ENCODE data around the gene PSMC4. TPM values are rescaled to one million over a fixed set of nuclear protein-coding genes. Genes with fewer than 3 reads are reported as not detected.

PSMC4 gene
- total and polyA plus RNA-seq, 9 donors = 39.3 to 73.5 (median 57.0) TPM

DNA sequence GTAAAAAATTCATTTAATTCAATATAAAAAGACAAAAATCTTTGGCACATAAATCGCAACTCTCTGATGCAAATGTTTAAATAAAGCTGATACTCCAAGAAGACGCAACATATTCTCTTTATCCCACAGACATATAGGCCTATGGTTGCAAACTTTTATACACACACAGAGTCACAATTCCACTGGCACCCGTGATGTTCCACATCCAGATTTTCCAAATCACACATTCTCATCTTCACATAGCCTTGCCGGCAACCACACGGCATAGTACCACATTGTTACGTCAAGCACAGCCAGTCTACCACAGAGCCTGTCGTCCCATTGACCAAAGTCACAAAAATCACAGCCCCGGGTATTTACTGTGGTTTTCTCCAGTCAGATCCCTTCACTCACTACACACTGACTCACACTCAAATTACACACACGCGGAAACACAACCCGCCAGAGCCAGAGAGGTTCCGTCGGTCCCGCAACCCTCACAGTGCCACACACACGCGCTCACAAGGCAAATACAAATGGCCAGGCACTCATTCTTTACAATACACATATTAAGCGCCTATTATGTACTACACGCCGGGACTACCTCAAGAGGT, 25.3 kb downstream of the PSMC4 start:
- Histone ChIP-seq H3K36me3 (no peaks in the 10 kb centered on the region), H3K4me1 (ENCODE audit: insufficient read depth) (no peaks in the 10 kb centered on the region), H3K27ac (peak overlapping the region; percentile 57 to 62), H3K9me3 (no peaks in the 10 kb centered on the region), H3K27me3 (no peaks in the 10 kb centered on the region), H3K4me3 (peak overlapping the region; percentile 84)
- WGBS, 3 donors = 7 to 8% (median 8%) methylated on average over 19 of the region's 19 CpGs
- DNase-seq = no peak
- TF ChIP-seq POLR2A (IDR thresholded peaks at IDR 0.05) (no peak), EP300 (IDR thresholded peaks at IDR 0.05) (no peak)
- TF ChIP-seq, protein P1, sequence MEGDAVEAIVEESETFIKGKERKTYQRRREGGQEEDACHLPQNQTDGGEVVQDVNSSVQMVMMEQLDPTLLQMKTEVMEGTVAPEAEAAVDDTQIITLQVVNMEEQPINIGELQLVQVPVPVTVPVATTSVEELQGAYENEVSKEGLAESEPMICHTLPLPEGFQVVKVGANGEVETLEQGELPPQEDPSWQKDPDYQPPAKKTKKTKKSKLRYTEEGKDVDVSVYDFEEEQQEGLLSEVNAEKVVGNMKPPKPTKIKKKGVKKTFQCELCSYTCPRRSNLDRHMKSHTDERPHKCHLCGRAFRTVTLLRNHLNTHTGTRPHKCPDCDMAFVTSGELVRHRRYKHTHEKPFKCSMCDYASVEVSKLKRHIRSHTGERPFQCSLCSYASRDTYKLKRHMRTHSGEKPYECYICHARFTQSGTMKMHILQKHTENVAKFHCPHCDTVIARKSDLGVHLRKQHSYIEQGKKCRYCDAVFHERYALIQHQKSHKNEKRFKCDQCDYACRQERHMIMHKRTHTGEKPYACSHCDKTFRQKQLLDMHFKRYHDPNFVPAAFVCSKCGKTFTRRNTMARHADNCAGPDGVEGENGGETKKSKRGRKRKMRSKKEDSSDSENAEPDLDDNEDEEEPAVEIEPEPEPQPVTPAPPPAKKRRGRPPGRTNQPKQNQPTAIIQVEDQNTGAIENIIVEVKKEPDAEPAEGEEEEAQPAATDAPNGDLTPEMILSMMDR (IDR thresholded peaks at IDR 0.05) = no peak
- intact Hi-C loops (cut with DNase I) = no loop called here

DNA sequence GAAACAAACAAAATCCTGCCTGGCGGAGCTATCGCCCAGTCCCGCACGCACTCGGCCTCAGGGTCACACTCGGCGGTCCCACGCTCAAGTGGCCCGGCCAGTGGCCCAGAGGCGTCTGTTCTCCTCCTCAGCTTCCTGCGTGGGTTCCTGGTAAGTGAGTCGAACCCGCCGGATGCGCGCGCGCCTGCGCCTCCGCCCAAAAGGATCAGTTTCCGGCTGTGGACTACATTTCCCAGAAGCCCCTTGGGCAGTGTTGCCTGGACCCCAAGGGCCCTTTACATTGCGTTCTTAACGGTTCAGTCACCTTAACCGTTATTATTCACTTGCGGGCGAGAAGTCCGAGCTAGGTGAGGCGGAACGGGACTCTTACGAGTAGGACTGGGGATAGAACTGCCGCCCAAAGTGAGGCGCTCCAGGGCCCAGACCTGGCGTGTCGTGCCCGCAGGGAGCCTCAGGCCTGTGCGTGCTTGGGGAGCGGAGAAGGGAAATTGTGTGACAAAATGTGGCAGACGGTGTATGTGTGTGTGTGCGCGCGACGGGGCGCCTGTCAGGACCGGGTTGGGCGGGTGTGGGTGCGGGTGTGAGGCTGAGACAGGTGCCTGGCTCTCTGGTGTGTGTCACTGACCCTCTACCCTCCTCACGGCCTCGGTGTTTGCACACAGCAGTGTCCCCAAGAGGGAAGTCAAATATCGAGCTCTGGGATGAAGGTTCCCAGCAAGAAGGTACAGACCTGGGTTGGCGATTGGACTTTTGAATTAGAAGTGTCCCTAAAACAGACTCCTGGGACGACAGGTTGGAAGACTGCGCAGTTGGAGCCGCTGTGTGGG, 26.1 kb downstream of the PSMC4 start, which contains the start of gene ZNF546:
Gene ZNF546 (plus strand): TSS at position 250 of the 827 bp plus-strand sequence. CDS start 1,267 bp downstream, outside the sequence.
- Histone ChIP-seq H3K36me3 (no peaks in the 10 kb centered on the region), H3K27me3 (no peaks in the 10 kb centered on the region), H3K4me1 (ENCODE audit: insufficient read depth) (no peaks in the 10 kb centered on the region), H3K27ac (peak within 1 kb of the TSS; percentile 57 to 62), H3K9me3 (no peaks in the 10 kb centered on the region), H3K4me3 (peak within 1 kb of the TSS; percentile 84)
- WGBS, 3 donors = 3 to 6% (median 4%) methylated on average over 49 to 53 of the region's 53 CpGs
- DNase-seq = peak; percentile 84 to 91 (median 88)
- TF ChIP-seq, protein P1 (IDR thresholded peaks at IDR 0.05) = peak in 1 of 3 donors; percentile 14
- TF ChIP-seq POLR2A (IDR thresholded peaks at IDR 0.05) (peak; percentile 87), EP300 (IDR thresholded peaks at IDR 0.05) (no peak)
- intact Hi-C loops (cut with DNase I) = no loop called here

DNA sequence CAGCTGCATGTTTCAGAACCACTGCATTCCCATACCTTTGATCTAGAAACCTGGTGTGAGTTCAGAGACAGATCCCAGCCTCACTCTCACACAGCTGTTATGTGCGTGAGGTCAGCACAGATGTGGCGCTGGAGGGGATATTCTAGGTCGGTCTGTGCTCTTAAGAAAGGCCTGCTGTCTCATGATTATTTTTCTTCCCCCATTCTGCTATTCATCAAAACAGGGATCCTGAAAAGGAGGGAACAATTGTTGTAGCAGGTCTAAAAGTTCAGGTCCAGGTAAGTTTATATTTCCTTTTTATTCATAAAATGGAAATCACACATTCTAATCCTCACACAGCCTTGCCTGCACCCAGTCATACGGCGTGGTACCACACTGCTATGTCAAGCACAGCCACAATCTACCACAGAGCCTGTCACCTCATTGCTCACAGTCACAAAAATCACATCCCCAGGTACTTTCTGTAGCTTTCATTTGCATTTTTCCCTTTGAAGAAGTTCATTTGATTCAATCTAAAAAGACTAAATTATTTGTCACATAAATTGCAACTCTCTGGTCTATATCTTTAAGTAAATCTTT, 26.8 kb downstream of the PSMC4 start:
- no peak for DNase-seq
- WGBS, 3 donors = 60 to 77% (median 61%) methylated on average over 5 of the region's 5 CpGs
- Histone ChIP-seq H3K27ac (peak overlapping the region; percentile 57 to 62), H3K4me3 (peak overlapping the region; percentile 84), H3K36me3 (no peaks in the 10 kb centered on the region), H3K9me3 (no peaks in the 10 kb centered on the region), H3K4me1 (ENCODE audit: insufficient read depth) (no peaks in the 10 kb centered on the region), H3K27me3 (no peaks in the 10 kb centered on the region)
- TF ChIP-seq, protein P1 (IDR thresholded peaks at IDR 0.05) = no peak
- TF ChIP-seq EP300 (IDR thresholded peaks at IDR 0.05) = no peak
- TF ChIP-seq POLR2A (IDR thresholded peaks at IDR 0.05) = no peak
- intact Hi-C loops (cut with DNase I) = no loop called here

DNA sequence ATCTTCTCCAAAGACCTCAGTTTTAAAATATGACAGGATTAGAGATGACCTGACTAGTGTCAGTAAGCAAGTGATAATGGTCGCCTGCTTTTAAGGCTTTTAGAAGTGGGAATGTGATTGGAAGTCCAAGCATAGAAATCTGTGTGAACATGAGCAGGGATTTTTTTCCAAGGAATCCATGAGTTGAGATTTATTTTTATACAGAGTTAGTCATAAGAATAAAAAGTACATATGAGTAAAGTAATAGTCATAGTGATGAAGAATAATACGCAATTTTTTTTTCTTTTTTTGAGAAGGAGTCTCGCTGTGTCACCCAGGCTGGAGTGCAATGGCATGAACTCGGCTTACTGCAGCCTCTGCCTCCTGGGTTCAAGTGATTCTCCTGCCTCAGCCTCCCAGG, 27.5 kb downstream of the PSMC4 start:
- Histone ChIP-seq H3K9me3 (no peaks in the 10 kb centered on the region), H3K4me3 (no peak overlapping the region), H3K27ac (no peak overlapping the region), H3K27me3 (no peaks in the 10 kb centered on the region), H3K36me3 (no peaks in the 10 kb centered on the region), H3K4me1 (ENCODE audit: insufficient read depth) (no peaks in the 10 kb centered on the region)
- DNase-seq = no peak
- TF ChIP-seq POLR2A (IDR thresholded peaks at IDR 0.05) (no peak), EP300 (IDR thresholded peaks at IDR 0.05) (no peak)
- TF ChIP-seq, protein P1 (IDR thresholded peaks at IDR 0.05) = no peak
- intact Hi-C loops (cut with DNase I) = no loop called here
- WGBS, 3 donors = 84 to 96% (median 94%) methylated on average over 4 of the region's 4 CpGs
